GM12878 (cell line): ENCODE results near the gene AGRP. TPM values are rescaled to one million over a fixed set of nuclear protein-coding genes. Genes with fewer than 3 reads are reported as not detected.
A peak's percentile ranks its signal among the peaks of the same experiment; 100 is the strongest.

Experiments used
- ATAC-seq: fragments of 200-7000 bp; cut with Tn5 transposase; 3 replicates; pipeline ENCODE4 v1.9.1; 2020; ENCODE audit warnings: mild to moderate bottlenecking, moderate library complexity
- BruUV-seq: library from RNA; stranded (reverse); fragments of 400-500 nt; replicated peaks from 2 replicates; lab custom pipeline; 2021; lab: Mats Ljungman, UMichigan
- CTCF ChIA-PET: fragments of 300-600 bp; sonication (Branson Sonifier 250); formaldehyde crosslinking; extraction: SDS; loops from one replicate; lab custom pipeline; 2021; ENCODE audit warnings: inconsistent platforms; lab: Yijun Ruan, JAX
- POLR2A ChIA-PET: fragments of 350-600 bp; formaldehyde crosslinking; extraction: SDS; loops from one replicate; lab custom pipeline; 2021; ENCODE audit warnings: inconsistent platforms; lab: Charles Lee
- RAD21 ChIA-PET: fragments of 300-600 bp; sonication (Branson Sonifier 250); formaldehyde crosslinking; loops from one replicate; lab custom pipeline; 2023; ENCODE audit warnings: antibody characterized with exemption; ENCODE audit not compliant: unreplicated experiment; lab: Charles Lee
- SMC1A ChIA-PET: fragments of 300-600 bp; sonication (Branson Sonifier 250); formaldehyde crosslinking; loops from one replicate; lab custom pipeline; 2023; ENCODE audit not compliant: unreplicated experiment, uncharacterized antibody; lab: Charles Lee
- DNase-seq: peaks from one replicate; pipeline ENCODE4 v3.0.0-alpha.2; 2011; ENCODE audit warnings: low read depth, low spot score
- FAIRE-seq: peaks from 3 replicates; lab custom pipeline; 2011; peaks lifted over from hg19 to GRCh38; lab: Jason Lieb, UNC
- H2AFZ ChIP-seq: 2 replicates; pipeline ENCODE4 v1.6.0; 2011; ENCODE audit warnings: low read depth, low read length, control low read depth; ENCODE audit not compliant: control insufficient read depth
- H3K27ac ChIP-seq: 2 replicates; pipeline ENCODE4 v1.5.1; 2011; ENCODE audit warnings: control low read depth; ENCODE audit not compliant: control insufficient read depth, insufficient read depth
- H3K27me3 ChIP-seq, 2 experiments: replicated peaks in 1 of 2; 2 replicates each; pipeline versions ENCODE4 v1.6.0 to v1.6.1; 2011; ENCODE audit warnings: low read length in 1 of 2; ENCODE audit not compliant: control insufficient read depth in 2 of 2, insufficient read depth in 2 of 2
- H3K36me3 ChIP-seq, 2 experiments: 2 replicates each; pipeline ENCODE4 v1.5.1; 2011; ENCODE audit warnings: low read length in 1 of 2; ENCODE audit not compliant: control insufficient read depth in 2 of 2, insufficient read depth in 2 of 2
- H3K4me1 ChIP-seq: 2 replicates; pipeline ENCODE4 v1.6.1; 2011; ENCODE audit warnings: mild to moderate bottlenecking, low read length, moderate library complexity, mixed read lengths; ENCODE audit not compliant: control insufficient read depth, insufficient read depth
- H3K4me2 ChIP-seq: 2 replicates; pipeline ENCODE4 v1.6.0; 2011; ENCODE audit warnings: control low read depth; ENCODE audit not compliant: control insufficient read depth, insufficient read depth
- H3K4me3 ChIP-seq: fragments of 200-600 bp; sonication (generic); 2 replicates; pipeline ENCODE4 v1.5.1; 2016
- H3K79me2 ChIP-seq: 2 replicates; pipeline ENCODE4 v1.6.0; 2011; ENCODE audit warnings: low read length; ENCODE audit not compliant: control insufficient read depth, insufficient read depth
- H3K9ac ChIP-seq: 2 replicates; pipeline ENCODE4 v1.8.0; 2011; ENCODE audit warnings: low read length, control low read depth, mixed read lengths; ENCODE audit not compliant: control insufficient read depth, insufficient read depth
- H3K9me3 ChIP-seq: replicated peaks from 3 replicates; pipeline ENCODE4 v1.5.1; 2011; ENCODE audit warnings: mild to moderate bottlenecking, low read length; ENCODE audit not compliant: control insufficient read depth, insufficient read depth
- H4K20me1 ChIP-seq: 2 replicates; pipeline ENCODE4 v1.6.0; 2011; ENCODE audit not compliant: control insufficient read depth, insufficient read depth
- ATF7 ChIP-seq: fragments of 450-650 bp; IDR thresholded peaks from 2 replicates; pipeline ENCODE4 v1.6.1; 2016; ENCODE audit warnings: low read depth, mild to moderate bottlenecking
- BCL3 ChIP-seq: IDR thresholded peaks from 2 replicates; pipeline ENCODE4 v1.6.1; 2011; ENCODE audit warnings: borderline replicate concordance, low read depth, mild to moderate bottlenecking, moderate library complexity, low read length; ENCODE audit not compliant: insufficient read depth, poor library complexity, severe bottlenecking
- RUNX3 ChIP-seq: IDR thresholded peaks from 2 replicates; pipeline ENCODE4 v1.6.1; 2012; ENCODE audit warnings: low read length, inconsistent platforms
- ZNF592 ChIP-seq: fragments of 450-650 bp; IDR thresholded peaks from 2 replicates; pipeline ENCODE4 v1.6.1; 2017; ENCODE audit warnings: mild to moderate bottlenecking, moderate library complexity
- WGBS: methylation state at CpG from one replicate; pipeline ENCODE4 v1.1.6; 2016; ENCODE audit warnings: low lambda C conversion rate; ENCODE audit not compliant: insufficient replicate concordance, insufficient coverage; ENCODE audit errors: missing lambda C conversion rate; 5-methylcytosine and 5-hydroxymethylcytosine counted together
- in situ Hi-C: fragments of 300-500 bp; cut with MboI; formaldehyde crosslinking; loops from 9 replicates; pipeline ENCODE4 v1.14.3; 2018; ENCODE audit warnings: mixed read lengths
- intact Hi-C: fragments of 100-400 bp; cut with micrococcal nuclease; formaldehyde crosslinking; loops from one replicate; pipeline ENCODE4 v1.14.2; 2022; ENCODE audit not compliant: unreplicated experiment
- polyA plus RNA-seq, 11 experiments: library from polyadenylated mRNA; depleted of rRNA in 4 of 11; unstranded in 6 of 11; stranded (reverse) in 5 of 11; fragments of >200 nt; fragmentation: Nextera tagmentation in 4 of 11; fragmentation: Illumina TruSeq in 1 of 11; extraction: Ambion mirVana in 4 of 11; extraction: Trizol in 1 of 11; gene quantifications; 1 replicate in 1 of 11; 2 replicates in 10 of 11; pipeline versions ENCODE4 v1.2.1 to v1.2.3, GENCODE V29; 2011 to 2016; ENCODE audit warnings: inconsistent platforms in 2 of 11, missing spikeins in 2 of 11, low read depth in 1 of 11
- total RNA-seq, 4 experiments: library from RNA; depleted of rRNA in 3 of 4; stranded (reverse); fragments of >200 nt in 3 of 4; fragmentation: Illumina TruSeq in 1 of 4; extraction: Trizol in 1 of 4; gene quantifications; 2 replicates each; pipeline versions ENCODE4 v1.2.1 to v1.2.3, GENCODE V29; 2013 to 2021

The AGRP gene
- total and polyA plus RNA-seq, 10 of the 15 experiments (the other 5 are each of a cell fraction or from before 2014, with no cell fraction given), result 0.16 to 0.75 (median 0.53) TPM; not detected in 6

GRCh38 chr16:67518676-67519075, 35.3 kb upstream of the AGRP start:
- no peak for DNase-seq
- peaks cover 45% of the 10 kb centered on the region for H3K4me1 ChIP-seq

More at GRCh38 chr16:67518676-67519075, 35.3 kb upstream of the AGRP start:
- CTCF ChIA-PET, result interaction anchor here (0.6 to 14.1 kb wide), 8 partner anchors 13 to 283 kb away, joined by 3 to 453 read pairs (median 68); partner anchors contain the start of genes AGRP, ATP6V0D1, C16orf86 and CARMIL2
- no TSS peak for BruUV-seq
- Histone ChIP-seq H4K20me1 (no peaks in the 10 kb centered on the region), H3K9ac (peak overlapping the region; percentile 62), H3K36me3 (no peaks in the 10 kb centered on the region), H3K79me2 (peaks cover 4% of the 10 kb centered on the region), H3K27me3 (no peaks in the 10 kb centered on the region), H2AFZ (peak overlapping the region; percentile 52; the same call in 1 of the 2 replicates), H3K27ac (peak overlapping the region; percentile 85), H3K9me3 (no peaks in the 10 kb centered on the region), H3K4me2 (peak overlapping the region; percentile 92), H3K4me3 (peak overlapping the region; percentile 50)
- TF ChIP-seq ZNF592 (no peak), ATF7 (no peak), RUNX3 (0 out of 2 replicates have a peak, but pooled peaks have one; percentile 16), BCL3 (no peak)
- intact Hi-C loops, result no loop called here
- in situ Hi-C loops, result loop anchor here (5.0 kb wide), 1 partner anchor 36 kb away; the partner anchor contains the start of genes AGRP and ATP6V0D1
- FAIRE-seq, result no peak
- SMC1A ChIA-PET, result interaction anchor here (0.6 to 0.9 kb wide), 2 partner anchors 15 to 30 kb away, joined by 3 to 5 read pairs; no protein-coding TSS in a partner anchor
- RAD21 ChIA-PET, result interaction anchor here (6.6 to 8.8 kb wide), 2 partner anchors 26 to 38 kb away, joined by 79 to 172 read pairs; partner anchors contain the start of gene ATP6V0D1
- POLR2A ChIA-PET, result interaction anchor here (0.7 to 5.9 kb wide), 2 partner anchors 29 to 150 kb away, joined by 5 to 42 read pairs; no protein-coding TSS in a partner anchor
- ATAC-seq, result no peak
- 6% methylated on average over 8 of the region's 8 CpGs for WGBS
